ENCODE results near the gene MN1. TPM values are rescaled to one million over a fixed set of nuclear protein-coding genes. Genes with fewer than 3 reads are reported as not detected.

Gene MN1
- total and polyA plus RNA-seq, 2 of the 8 experiments (the other 6 are each of a cell fraction or from before 2014, with no cell fraction given), result 3.1 to 4.9 TPM

- H3K79me1 ChIP-seq (ENCODE audit: low read depth, low read length), result no peaks in the 10 kb centered on the region
- H2BK120ac ChIP-seq (replicated peaks; ENCODE audit: low read depth, low read length), result no peak overlapping the region
- no peak overlapping the region for H2BK15ac ChIP-seq (ENCODE audit: low read length)
- ChIA-PET POLR2A (ENCODE audit: partially characterized antibody) (no interaction called here), CTCF (ENCODE audit: partially characterized antibody) (interaction anchor here (0.6 to 1.2 kb wide), 2 partner anchors 13 to 198 kb away, joined by 4 to 6 read pairs; no protein-coding TSS in a partner anchor)
- no peak overlapping the region for H3K18ac ChIP-seq (ENCODE audit: extremely low read depth, low read length)
- no peak overlapping the region for H4K91ac ChIP-seq (replicated peaks; ENCODE audit: insufficient read length, low read length)
- no peak overlapping the region for H3K23ac ChIP-seq (ENCODE audit: insufficient read length)
- no peak overlapping the region for H3K27ac ChIP-seq (ENCODE audit: low read depth, low read length)
- no peak overlapping the region for H3K4me2 ChIP-seq (ENCODE audit: insufficient read depth in 1 of 2, low read depth in 2 of 2, low read length in 2 of 2)
- no peak overlapping the region for H3K56ac ChIP-seq (replicated peaks; ENCODE audit: insufficient read length, low read depth, low read length)
- H2BK20ac ChIP-seq (ENCODE audit: low read length), result no peak overlapping the region
- no peak for DNase-seq (ENCODE audit: low read depth in 1 of 2, low spot score in 2 of 2)
- H3K14ac ChIP-seq (ENCODE audit: insufficient read length), result no peak overlapping the region
- WGBS, 2 experiments (ENCODE audit: extremely low coverage in 1 of 2, insufficient coverage in 1 of 2, insufficient read length in 1 of 2, insufficient replicate concordance in 2 of 2, low coverage in 1 of 2, low lambda C conversion rate in 2 of 2, missing lambda C conversion rate in 1 of 2), result 74% methylated on average over 3 of the region's 3 CpGs; no CpG with 5 or more reads in 1 of the 2 experiments
- no peaks in the 10 kb centered on the region for H3K9me3 ChIP-seq (ENCODE audit: insufficient read depth in 2 of 2, low read depth in 1 of 2, low read length in 1 of 2)
- H3K4ac ChIP-seq (replicated peaks; ENCODE audit: insufficient read length, low read depth, low read length), result no peak overlapping the region
- FAIRE-seq, result no peak
- no peaks in the 10 kb centered on the region for H3K23me2 ChIP-seq (ENCODE audit: low read depth, low read length)
- no peak overlapping the region for H4K5ac ChIP-seq (ENCODE audit: insufficient read length, low read depth, low read length)
- no peak overlapping the region for H2AK5ac ChIP-seq (ENCODE audit: low read depth, low read length)
- H3K36me3 ChIP-seq (ENCODE audit: control insufficient read depth in 2 of 4, insufficient read depth in 4 of 4, low read length in 3 of 4), result no peaks in the 10 kb centered on the region
- H4K8ac ChIP-seq (ENCODE audit: extremely low read depth, insufficient read depth, low read length), result no peak overlapping the region
- H3K4me3 ChIP-seq (ENCODE audit: extremely low read depth in 1 of 4, insufficient read depth in 2 of 4, low read depth in 3 of 4, low read length in 4 of 4), result no peak overlapping the region
- no peak overlapping the region for H2BK12ac ChIP-seq (ENCODE audit: low read depth, low read length)
- 0 out of 7 replicates have a peak, but pooled peaks cover 0 to 2% (median 0%) of the 10 kb centered on the region in 4 experiments for H3K27me3 ChIP-seq (replicated peaks in 1 of 4; ENCODE audit: control insufficient read depth in 3 of 4, extremely low read depth in 1 of 4, insufficient read depth in 3 of 4, low read length in 3 of 4)
- no peak overlapping the region for H3K9ac ChIP-seq (replicated peaks in 1 of 4; ENCODE audit: extremely low read depth in 1 of 4, low read depth in 3 of 4, low read length in 3 of 4)
- H3K4me1 ChIP-seq (replicated peaks in 1 of 4; ENCODE audit: control insufficient read depth in 3 of 4, insufficient read depth in 4 of 4, low read length in 3 of 4), result no peaks in the 10 kb centered on the region
- H2AFZ ChIP-seq (ENCODE audit: low read length), result no peak overlapping the region
- no peaks in the 10 kb centered on the region for H4K20me1 ChIP-seq (replicated peaks in 1 of 2; ENCODE audit: control insufficient read depth in 1 of 2, insufficient read depth in 2 of 2, low read length in 2 of 2)
- H3K79me2 ChIP-seq (ENCODE audit: control insufficient read depth in 1 of 2, insufficient read depth in 2 of 2, low read length in 2 of 2), result no peaks in the 10 kb centered on the region
- no peak overlapping the region for H2BK5ac ChIP-seq (ENCODE audit: low read depth, low read length)
- TF ChIP-seq, protein P1, sequence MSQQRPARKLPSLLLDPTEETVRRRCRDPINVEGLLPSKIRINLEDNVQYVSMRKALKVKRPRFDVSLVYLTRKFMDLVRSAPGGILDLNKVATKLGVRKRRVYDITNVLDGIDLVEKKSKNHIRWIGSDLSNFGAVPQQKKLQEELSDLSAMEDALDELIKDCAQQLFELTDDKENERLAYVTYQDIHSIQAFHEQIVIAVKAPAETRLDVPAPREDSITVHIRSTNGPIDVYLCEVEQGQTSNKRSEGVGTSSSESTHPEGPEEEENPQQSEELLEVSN (IDR thresholded peaks at IDR 0.05), result no peak
- TF ChIP-seq CHD2 (IDR thresholded peaks at IDR 0.05; ENCODE audit: low read length), result no peak
- TF ChIP-seq SRF (IDR thresholded peaks at IDR 0.05; ENCODE audit: low read depth, low read length), result no peak
- TF ChIP-seq TEAD4 (IDR thresholded peaks at IDR 0.05; ENCODE audit: low read depth, low read length), result no peak
- TF ChIP-seq NANOG (IDR thresholded peaks at IDR 0.05; ENCODE audit: insufficient read depth, low read depth, low read length, poor library complexity, severe bottlenecking), result no peak
- no peak for TF ChIP-seq CBX8 (IDR thresholded peaks at IDR 0.05; ENCODE audit: borderline replicate concordance, low read depth, low read length)
- no peak for TF ChIP-seq RNF2 (IDR thresholded peaks at IDR 0.05; ENCODE audit: borderline replicate concordance, low read depth, low read length, missing control alignments, poor library complexity, severe bottlenecking)
- TF ChIP-seq BRCA1 (IDR thresholded peaks at IDR 0.05; ENCODE audit: low read depth, low read length), result no peak
- TF ChIP-seq, protein P2, sequence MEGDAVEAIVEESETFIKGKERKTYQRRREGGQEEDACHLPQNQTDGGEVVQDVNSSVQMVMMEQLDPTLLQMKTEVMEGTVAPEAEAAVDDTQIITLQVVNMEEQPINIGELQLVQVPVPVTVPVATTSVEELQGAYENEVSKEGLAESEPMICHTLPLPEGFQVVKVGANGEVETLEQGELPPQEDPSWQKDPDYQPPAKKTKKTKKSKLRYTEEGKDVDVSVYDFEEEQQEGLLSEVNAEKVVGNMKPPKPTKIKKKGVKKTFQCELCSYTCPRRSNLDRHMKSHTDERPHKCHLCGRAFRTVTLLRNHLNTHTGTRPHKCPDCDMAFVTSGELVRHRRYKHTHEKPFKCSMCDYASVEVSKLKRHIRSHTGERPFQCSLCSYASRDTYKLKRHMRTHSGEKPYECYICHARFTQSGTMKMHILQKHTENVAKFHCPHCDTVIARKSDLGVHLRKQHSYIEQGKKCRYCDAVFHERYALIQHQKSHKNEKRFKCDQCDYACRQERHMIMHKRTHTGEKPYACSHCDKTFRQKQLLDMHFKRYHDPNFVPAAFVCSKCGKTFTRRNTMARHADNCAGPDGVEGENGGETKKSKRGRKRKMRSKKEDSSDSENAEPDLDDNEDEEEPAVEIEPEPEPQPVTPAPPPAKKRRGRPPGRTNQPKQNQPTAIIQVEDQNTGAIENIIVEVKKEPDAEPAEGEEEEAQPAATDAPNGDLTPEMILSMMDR (IDR thresholded peaks at IDR 0.05; ENCODE audit: control extremely low read depth in 1 of 3, insufficient read depth in 1 of 3, low read depth in 1 of 3, low read length in 3 of 3), result no peak
- TF ChIP-seq POLR2AphosphoS5 (IDR thresholded peaks at IDR 0.05; ENCODE audit: low read depth, low read length), result no peak
- TF ChIP-seq BCL11A (IDR thresholded peaks at IDR 0.05; ENCODE audit: low read depth in 2 of 2, low read length in 2 of 2), result no peak
Measured at GRCh38 chr22:27829620-27830019, 28.1 kb upstream of the MN1 start.
